ENCODE measurements around the gene IQCB1. TPM values are rescaled to one million over a fixed set of nuclear protein-coding genes. Genes with fewer than 3 reads are reported as not detected.

IQCB1 gene
- total RNA-seq, 4 donors from 2014 or later = 4.5 to 52.1 (median 29.1) TPM

DNA sequence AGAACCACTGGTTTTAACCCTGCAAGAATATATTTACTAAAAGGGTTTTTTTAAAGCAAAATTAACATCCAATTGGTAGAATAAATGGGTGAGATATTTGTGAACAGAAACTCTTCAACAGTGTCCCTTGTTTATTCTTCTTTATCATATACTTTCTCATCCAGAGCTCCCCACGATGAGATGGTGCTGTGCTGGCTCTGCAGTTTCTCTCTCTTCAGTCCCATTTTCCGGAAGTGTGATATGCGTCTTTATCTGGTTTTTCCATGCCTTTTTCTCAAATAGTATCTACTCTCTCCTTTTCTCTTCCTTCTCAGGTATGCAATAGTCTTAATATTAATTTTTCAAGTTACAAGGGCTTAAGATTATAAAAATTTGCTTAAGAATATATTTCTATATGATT, 1.6 kb upstream of the IQCB1 start:
- Histone ChIP-seq H3K27ac (peak overlapping the region in 1 of 4 donors; percentile 90), H3K36me3 (no peaks in the 10 kb centered on the region), H3K9me3 (no peaks in the 10 kb centered on the region), H3K4me3 (peak overlapping the region in 2 of 4 donors; percentile 86 to 95), H3K27me3 (no peaks in the 10 kb centered on the region), H3K4me1 (peaks cover 4 to 24% (median 16%) of the 10 kb centered on the region in 4 donors)
- in situ Hi-C loops (cut with MboI; ENCODE audit: low pct_ligation_motif_present in 1 of 4, low pct_unique_long_range_greater_than_20kb in 1 of 4, low sequenced_read_pairs in 3 of 4) = loop anchor here in 1 of 4 donors (25.0 kb wide), 1 partner anchor 299 kb away; the partner anchor contains the start of gene POLQ
- DNase-seq = no peak
- intact Hi-C loops (cut with DNase I; ENCODE audit: low total_unique reads) = no loop called here
- TF ChIP-seq, protein P1, sequence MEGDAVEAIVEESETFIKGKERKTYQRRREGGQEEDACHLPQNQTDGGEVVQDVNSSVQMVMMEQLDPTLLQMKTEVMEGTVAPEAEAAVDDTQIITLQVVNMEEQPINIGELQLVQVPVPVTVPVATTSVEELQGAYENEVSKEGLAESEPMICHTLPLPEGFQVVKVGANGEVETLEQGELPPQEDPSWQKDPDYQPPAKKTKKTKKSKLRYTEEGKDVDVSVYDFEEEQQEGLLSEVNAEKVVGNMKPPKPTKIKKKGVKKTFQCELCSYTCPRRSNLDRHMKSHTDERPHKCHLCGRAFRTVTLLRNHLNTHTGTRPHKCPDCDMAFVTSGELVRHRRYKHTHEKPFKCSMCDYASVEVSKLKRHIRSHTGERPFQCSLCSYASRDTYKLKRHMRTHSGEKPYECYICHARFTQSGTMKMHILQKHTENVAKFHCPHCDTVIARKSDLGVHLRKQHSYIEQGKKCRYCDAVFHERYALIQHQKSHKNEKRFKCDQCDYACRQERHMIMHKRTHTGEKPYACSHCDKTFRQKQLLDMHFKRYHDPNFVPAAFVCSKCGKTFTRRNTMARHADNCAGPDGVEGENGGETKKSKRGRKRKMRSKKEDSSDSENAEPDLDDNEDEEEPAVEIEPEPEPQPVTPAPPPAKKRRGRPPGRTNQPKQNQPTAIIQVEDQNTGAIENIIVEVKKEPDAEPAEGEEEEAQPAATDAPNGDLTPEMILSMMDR (IDR thresholded peaks at IDR 0.05) = no peak
- TF ChIP-seq EP300 (IDR thresholded peaks at IDR 0.05; ENCODE audit: low read depth) (no peak), POLR2A (IDR thresholded peaks at IDR 0.05) (no peak), POLR2AphosphoS5 (IDR thresholded peaks at IDR 0.05) (no peak)
- 66 to 71% methylated on average over 3 of the region's 3 CpGs for WGBS, 2 donors (ENCODE audit: low coverage in 1 of 2)

DNA sequence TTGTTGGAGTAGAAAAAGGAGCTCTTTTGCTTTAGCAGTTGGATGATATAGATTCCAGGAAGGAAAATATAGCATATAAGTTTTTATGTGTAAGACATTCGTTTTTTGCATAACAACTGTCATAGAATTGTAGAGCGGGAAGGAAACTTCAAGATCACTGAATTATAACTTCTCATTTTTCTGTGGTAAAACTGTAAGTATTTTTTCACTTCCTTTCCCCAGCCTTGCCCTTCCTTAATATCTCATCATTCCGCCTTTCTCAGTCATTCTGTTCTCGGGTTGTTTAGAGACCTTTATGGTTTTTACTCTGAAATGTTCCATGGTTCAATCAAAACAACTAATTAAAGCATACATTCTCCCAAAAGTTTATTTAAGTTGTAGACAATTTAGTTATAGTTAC, 1.2 kb upstream of the IQCB1 start:
- 50 to 54% methylated on average over 4 of the region's 4 CpGs for WGBS, 2 donors (ENCODE audit: low coverage in 1 of 2)
- DNase-seq = no peak
- intact Hi-C loops (cut with DNase I; ENCODE audit: low total_unique reads) (no loop called here), in situ Hi-C loops (cut with MboI; ENCODE audit: low pct_ligation_motif_present in 1 of 4, low pct_unique_long_range_greater_than_20kb in 1 of 4, low sequenced_read_pairs in 3 of 4) (loop anchor here in 1 of 4 donors (25.0 kb wide), 1 partner anchor 299 kb away; the partner anchor contains the start of gene POLQ)
- peak overlapping the region in 3 of 4 donors; percentile 62 to 95 (median 86) for H3K4me3 ChIP-seq
- H3K36me3 ChIP-seq = no peaks in the 10 kb centered on the region
- peak overlapping the region in 2 of 4 donors; percentile 90 to 95 for H3K27ac ChIP-seq
- TF ChIP-seq POLR2A (IDR thresholded peaks at IDR 0.05) (no peak), POLR2AphosphoS5 (IDR thresholded peaks at IDR 0.05) (no peak), EP300 (IDR thresholded peaks at IDR 0.05; ENCODE audit: low read depth) (no peak)
- TF ChIP-seq, protein P1 (IDR thresholded peaks at IDR 0.05) = no peak
- no peaks in the 10 kb centered on the region for H3K27me3 ChIP-seq
- peaks cover 4 to 24% (median 16%) of the 10 kb centered on the region in 4 donors for H3K4me1 ChIP-seq
- H3K9me3 ChIP-seq = no peaks in the 10 kb centered on the region

DNA sequence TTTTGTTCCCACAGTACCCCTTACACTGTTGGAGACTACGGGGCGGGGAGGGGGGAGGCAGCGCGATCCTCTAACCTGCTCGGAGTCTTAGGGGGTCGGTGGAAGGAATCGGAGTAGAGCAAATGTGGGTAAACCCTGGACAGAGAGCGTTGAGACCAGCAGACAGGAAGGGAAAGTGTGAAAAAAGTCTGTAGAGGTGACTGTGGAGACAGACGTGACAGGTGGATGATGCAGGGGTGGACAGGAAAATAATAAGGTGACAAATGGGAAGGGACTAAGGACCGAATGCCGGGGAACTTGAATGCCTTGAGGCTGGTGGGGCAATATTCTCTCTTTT, 573 bp upstream of the IQCB1 start:
- Histone ChIP-seq H3K9me3 (no peaks in the 10 kb centered on the region), H3K27ac (peak overlapping the region; percentile 83 to 95 (median 90)), H3K4me3 (peak overlapping the region; percentile 61 to 95 (median 74)), H3K36me3 (no peaks in the 10 kb centered on the region), H3K4me1 (peaks cover 4 to 24% (median 16%) of the 10 kb centered on the region in 4 donors), H3K27me3 (no peaks in the 10 kb centered on the region)
- DNase-seq = no peak
- in situ Hi-C loops (cut with MboI; ENCODE audit: low pct_ligation_motif_present in 1 of 4, low pct_unique_long_range_greater_than_20kb in 1 of 4, low sequenced_read_pairs in 3 of 4) = loop anchor here in 1 of 4 donors (25.0 kb wide), 1 partner anchor 298 kb away; the partner anchor contains the start of gene POLQ
- TF ChIP-seq POLR2A (IDR thresholded peaks at IDR 0.05) (no peak), EP300 (IDR thresholded peaks at IDR 0.05; ENCODE audit: low read depth) (no peak), POLR2AphosphoS5 (IDR thresholded peaks at IDR 0.05) (no peak)
- TF ChIP-seq, protein P1 (IDR thresholded peaks at IDR 0.05) = no peak
- 0% methylated on average over 2 to 11 of the region's 11 CpGs for WGBS, 2 donors (ENCODE audit: low coverage in 1 of 2)
- intact Hi-C loops (cut with DNase I; ENCODE audit: low total_unique reads) = no loop called here

DNA sequence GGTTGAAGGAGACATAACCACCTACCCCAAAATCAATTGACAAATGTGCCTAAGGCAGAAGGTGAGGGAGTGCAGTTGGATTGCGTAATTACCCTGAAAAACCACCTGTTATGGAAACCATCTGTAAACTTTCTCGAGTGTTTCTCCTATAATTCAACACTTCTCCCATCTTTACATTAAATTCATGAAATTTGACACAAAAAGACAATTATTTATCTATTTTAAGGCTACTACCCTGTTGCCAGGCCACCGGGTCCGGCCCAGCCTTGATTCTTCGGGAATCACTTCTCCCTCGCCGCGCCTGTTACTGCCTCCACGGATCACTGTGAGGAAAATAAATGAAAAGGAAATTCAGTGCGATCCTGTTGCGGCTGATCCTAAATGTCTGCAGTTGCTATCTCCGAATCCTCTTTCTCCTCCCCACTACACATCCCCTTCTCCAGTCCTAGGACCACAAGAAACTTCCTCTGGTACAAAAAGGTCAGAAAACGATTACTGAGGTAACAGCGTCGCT, 646 bp downstream of the IQCB1 start:
- in situ Hi-C loops (cut with MboI; ENCODE audit: low pct_ligation_motif_present in 1 of 4, low pct_unique_long_range_greater_than_20kb in 1 of 4, low sequenced_read_pairs in 3 of 4) = loop anchor here in 1 of 4 donors (25.0 kb wide), 1 partner anchor 297 kb away; the partner anchor contains the start of gene POLQ

More for the DNA sequence above, 646 bp downstream of the IQCB1 start:
- peaks cover 4 to 24% (median 16%) of the 10 kb centered on the region in 4 donors for H3K4me1 ChIP-seq
- DNase-seq = peak; percentile 20
- H3K36me3 ChIP-seq = no peaks in the 10 kb centered on the region
- H3K27ac ChIP-seq = peak overlapping the region; percentile 83 to 95 (median 90)
- intact Hi-C loops (cut with DNase I; ENCODE audit: low total_unique reads) = no loop called here
- TF ChIP-seq EP300 (IDR thresholded peaks at IDR 0.05; ENCODE audit: low read depth) (no peak), POLR2A (IDR thresholded peaks at IDR 0.05) (no peak), POLR2AphosphoS5 (IDR thresholded peaks at IDR 0.05) (no peak)
- TF ChIP-seq, protein P1 (IDR thresholded peaks at IDR 0.05) = no peak
- peak overlapping the region; percentile 62 to 95 (median 86) for H3K4me3 ChIP-seq
- WGBS, 2 donors (ENCODE audit: low coverage in 1 of 2) = 5 to 8% methylated on average over 8 to 15 of the region's 15 CpGs
- no peaks in the 10 kb centered on the region for H3K9me3 ChIP-seq
- H3K27me3 ChIP-seq = no peaks in the 10 kb centered on the region

All from transverse colon (tissue), 4 donors.